GM12801 (cell line): ENCODE results near the gene HTATIP2.

Experiments used
- TF ChIP-seq, protein P1 (sequence below): IDR thresholded peaks from one replicate; pipeline ENCODE4 v1.5.1; 2011; ENCODE audit warnings: control low read depth; ENCODE audit not compliant: insufficient read length; ENCODE audit errors: extremely low read depth

The HTATIP2 gene

DNA sequence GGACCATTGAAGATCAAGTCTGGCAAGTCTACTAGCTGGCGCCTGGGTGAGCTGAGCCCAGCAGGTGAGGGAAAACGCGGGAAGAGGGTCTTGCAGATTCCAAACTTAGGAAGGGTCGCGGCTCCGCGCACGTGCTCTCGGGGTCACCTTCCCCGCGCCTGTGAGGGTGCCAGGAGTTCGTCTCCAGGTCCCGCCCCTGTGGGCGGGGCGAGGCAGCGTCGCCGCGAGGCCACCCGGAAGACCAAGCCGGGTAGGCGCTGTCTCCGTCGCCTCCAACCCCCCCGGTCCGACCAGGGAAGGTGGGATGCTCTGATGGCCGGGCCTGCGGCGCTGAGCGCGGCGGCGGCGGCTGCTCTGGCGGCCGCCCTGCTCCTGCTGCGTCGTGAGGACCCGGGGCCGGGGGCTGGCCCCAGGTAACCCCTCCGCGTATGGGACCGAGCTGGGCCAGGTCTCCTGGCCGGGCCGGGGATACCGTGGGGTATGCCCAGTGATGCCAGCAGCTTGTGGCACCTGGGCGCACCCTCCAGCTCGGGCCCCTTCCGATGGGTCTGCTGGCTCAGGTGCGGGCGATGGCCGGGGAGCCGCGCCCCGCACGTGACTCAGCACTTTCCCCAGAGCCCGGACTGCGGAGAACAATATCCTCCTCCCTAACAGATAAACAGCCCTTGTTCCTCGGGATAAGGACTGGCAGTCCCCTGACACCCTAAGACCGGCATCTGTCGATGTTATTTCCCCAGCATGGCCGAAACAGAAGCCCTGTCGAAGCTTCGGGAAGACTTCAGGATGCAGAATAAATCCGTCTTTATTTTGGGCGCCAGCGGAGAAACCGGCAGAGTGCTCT, at the start of gene HTATIP2:
Gene HTATIP2 (plus strand): TSS at position 215 of the 841 bp plus-strand sequence. CDS start 524 bp downstream, at position 739.
- TF ChIP-seq, protein P1, sequence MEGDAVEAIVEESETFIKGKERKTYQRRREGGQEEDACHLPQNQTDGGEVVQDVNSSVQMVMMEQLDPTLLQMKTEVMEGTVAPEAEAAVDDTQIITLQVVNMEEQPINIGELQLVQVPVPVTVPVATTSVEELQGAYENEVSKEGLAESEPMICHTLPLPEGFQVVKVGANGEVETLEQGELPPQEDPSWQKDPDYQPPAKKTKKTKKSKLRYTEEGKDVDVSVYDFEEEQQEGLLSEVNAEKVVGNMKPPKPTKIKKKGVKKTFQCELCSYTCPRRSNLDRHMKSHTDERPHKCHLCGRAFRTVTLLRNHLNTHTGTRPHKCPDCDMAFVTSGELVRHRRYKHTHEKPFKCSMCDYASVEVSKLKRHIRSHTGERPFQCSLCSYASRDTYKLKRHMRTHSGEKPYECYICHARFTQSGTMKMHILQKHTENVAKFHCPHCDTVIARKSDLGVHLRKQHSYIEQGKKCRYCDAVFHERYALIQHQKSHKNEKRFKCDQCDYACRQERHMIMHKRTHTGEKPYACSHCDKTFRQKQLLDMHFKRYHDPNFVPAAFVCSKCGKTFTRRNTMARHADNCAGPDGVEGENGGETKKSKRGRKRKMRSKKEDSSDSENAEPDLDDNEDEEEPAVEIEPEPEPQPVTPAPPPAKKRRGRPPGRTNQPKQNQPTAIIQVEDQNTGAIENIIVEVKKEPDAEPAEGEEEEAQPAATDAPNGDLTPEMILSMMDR, result no peak

DNA sequence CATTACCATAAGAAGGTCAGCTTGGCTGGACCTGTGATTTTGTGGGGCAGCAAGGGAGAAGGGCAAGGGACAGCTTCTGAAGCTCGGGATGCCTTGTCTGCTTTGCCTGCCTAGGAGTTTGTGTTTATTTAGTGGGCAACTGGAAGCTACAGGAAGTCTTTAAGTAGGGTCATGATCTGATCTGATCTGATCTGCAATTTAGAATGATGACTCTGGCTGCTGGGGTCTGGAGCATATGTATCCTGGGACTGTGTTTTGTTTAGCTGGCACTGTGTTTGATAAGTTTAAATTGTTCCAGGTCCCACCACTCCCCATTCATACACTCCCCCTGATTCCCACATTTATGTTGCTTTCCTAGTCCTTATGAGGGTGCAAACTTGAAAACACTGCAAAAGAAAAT, 47.7 kb upstream of the HTATIP2 start:
- TF ChIP-seq, protein P1, result no peak

DNA sequence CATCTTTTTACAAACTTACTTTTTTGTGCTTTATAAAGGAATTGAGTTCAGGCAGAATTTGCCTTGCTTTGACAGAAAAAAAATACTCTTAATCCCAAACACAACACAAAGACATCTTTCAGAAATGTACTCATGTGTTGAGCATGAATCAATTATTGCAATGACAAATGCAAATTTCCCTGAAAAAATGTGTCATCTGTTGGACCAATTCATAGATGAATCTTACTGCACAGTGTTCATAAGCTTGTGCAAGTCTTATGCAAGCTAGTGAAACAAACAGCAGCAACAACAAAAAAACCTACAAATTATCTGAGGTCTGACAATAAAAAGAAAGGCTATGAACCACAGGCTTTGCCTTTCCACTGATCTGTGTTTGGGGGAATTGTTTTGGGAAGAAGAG, 42.3 kb upstream of the HTATIP2 start:
- TF ChIP-seq, protein P1, result no peak

DNA sequence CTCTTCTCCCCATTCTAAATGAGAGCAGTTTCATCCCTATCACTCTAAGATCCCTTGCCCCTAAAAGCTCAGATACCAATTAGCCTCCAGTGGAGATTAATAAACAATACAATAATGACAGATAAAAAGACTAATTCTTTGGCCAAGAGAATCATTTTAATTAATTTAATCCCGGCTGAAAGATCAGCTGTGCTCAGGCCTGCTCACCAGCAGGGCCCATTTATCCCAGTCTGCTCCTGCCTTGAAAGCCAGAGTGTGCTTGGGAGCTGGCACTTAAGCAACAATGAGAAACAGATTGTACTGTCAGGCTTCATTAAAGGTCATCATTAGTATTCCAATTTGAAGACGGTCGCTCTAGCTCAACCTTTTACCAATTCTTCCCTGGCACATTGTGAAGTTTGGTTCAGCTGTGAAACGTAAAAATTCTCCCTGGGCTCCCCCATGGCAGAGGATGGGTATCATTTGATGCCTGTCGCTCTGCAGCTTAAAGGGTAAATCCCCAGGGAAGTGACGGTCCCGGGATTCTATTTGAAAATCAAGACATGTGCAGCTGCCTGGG, 36.1 kb upstream of the HTATIP2 start:
- TF ChIP-seq, protein P1, result no peak

DNA sequence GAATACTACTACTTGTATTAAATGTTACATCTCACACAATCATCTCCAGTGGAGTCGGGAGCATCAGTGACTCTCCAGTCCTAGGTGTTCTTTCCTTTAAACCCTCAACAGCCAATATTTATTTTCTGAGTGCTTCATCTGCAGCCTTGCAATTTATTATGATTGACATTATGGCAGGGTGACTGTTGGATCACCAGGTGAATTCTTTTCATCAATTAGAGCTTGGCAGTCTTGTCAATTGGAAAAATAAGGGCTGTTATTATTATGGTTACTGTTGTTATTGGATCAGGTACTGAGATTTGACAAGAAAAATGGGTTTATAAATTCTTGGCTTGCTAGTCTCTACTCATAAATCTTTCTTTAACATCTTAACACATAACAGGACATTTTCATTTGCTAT, 27.5 kb upstream of the HTATIP2 start:
- TF ChIP-seq, protein P1, result no peak

DNA sequence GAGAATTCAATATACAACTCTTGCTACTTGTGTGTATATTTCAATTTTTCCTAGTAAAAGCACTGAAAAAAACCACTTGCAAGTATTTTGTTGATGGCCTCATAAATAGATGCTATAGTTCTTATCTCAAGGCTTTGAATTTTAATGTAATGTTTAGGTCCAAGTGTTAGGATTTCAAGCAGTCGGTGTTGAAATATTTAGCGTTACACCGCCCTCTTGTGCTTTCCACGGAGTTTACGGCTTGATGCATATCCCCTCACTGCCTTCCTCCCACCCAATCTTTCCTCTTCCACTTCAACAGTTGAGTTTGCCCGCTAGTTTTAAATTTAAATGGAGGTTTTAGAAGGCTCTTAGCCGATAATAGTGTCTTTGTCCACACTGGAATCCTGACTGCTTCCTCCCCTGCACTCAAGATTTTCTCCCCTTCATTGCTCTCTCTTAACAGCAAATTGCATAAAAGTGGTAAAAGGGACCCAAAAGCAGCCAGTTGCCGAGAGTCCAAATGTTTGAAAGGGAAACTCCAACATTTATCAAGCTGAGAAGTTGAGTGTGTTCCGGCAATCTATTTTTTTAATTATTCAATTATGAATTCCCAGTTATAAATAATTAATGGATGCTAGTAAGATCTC, 25.9 kb upstream of the HTATIP2 start:
- TF ChIP-seq, protein P1, result no peak

DNA sequence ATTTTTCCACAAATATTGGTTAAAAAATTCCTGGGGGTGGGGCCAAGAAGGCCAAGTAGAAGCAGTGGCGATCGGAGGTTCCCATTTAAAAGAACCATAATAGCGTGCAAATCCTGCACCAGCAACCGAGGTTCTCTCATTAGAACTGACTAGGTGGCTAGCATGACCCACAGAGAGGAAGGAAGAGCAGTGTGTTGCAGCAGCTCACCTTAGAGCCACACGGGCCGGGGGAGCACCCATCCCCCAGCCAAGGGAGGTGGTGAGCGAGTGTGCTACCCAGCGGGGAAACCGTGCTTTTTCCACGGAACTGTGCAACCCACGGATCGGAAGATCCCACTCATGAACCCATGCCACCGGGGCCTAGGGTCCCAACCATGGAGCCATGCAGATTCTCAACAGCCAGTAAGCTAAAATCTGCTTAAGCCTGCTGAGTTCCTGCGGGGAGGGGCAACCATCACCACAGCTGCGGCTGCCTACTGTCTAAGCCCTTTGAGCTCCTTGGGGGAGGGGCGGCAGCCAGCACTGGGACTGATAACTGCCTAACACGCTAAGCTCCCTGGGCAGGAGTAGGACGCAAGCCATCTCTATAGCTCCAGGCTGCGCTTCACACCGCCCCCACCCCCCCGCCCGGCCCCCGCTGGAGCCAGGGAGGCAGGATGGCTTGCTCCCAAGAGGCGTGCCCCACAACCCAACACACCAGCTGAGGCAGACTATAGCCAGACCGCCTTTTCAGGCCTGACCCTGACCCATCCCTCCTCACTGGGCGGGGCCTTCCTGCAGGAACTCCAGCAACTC, 21.0 kb upstream of the HTATIP2 start:
- TF ChIP-seq, protein P1, result no peak
